T-helper 2 cell treated with Interferon-gamma antibody and Interleukin-4, amounts not matched to agents 100 ng/mL and 5 ng/mL, for 36 hours (primary cell): ENCODE measurements around the gene NPHP4. TPM values are rescaled to one million over a fixed set of nuclear protein-coding genes. Genes with fewer than 3 reads are reported as not detected.

Experiments used
- intact Hi-C: fragments of 100-400 bp; cut with micrococcal nuclease; formaldehyde crosslinking; loops from one replicate; pipeline ENCODE4 v1.15.1; 2023
- total RNA-seq: library from RNA; stranded (reverse); gene quantifications from 2 replicates; pipeline ENCODE4 v1.2.3, GENCODE V29; 2022

Gene NPHP4
- total RNA-seq, 1 donor from 2014 or later: 21.6 TPM

DNA sequence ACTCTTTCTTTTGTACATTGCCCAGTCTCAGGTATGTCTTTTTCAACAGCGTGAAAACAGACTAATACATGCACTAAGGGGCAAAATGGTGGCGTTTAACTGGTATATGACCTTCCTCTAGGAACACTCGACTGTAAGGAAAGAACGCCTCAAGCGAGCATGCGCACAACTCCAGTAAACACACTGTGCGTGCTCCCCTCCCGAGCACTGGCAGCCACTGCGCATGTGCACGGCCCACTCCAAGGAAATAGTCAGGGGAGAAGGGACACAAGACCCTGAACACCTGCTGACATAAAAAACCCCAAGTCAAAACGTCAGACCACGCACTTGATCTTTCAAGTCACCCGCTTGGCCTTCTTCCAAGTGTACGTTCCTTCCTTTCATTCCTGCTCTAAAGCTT lies 173.5 kb downstream of the NPHP4 start:
- intact Hi-C loops: no loop called here

DNA sequence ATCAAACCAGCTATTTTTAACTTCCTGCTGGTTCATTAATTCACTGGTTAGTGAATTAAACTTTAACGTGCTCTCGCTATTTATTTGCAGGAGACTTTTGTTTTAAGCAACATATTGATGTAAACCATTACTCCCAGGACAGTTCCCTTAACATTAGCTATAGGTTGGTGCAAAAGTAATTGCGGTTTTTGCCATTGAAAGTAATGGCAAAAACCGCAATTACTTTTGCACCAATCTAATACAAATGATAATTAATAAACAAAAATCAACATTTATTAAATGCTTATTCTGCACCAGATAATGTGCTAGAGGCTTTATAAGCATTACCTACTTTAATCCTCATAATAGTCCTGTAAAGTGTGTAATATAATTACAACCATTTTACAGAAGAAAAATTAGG lies 176.5 kb downstream of the NPHP4 start:
- intact Hi-C loops: no loop called here

- intact Hi-C loops: no loop called here
These were observed 177.0 kb downstream of the NPHP4 start for GRCh38 chr1:5815211-5815610.

DNA sequence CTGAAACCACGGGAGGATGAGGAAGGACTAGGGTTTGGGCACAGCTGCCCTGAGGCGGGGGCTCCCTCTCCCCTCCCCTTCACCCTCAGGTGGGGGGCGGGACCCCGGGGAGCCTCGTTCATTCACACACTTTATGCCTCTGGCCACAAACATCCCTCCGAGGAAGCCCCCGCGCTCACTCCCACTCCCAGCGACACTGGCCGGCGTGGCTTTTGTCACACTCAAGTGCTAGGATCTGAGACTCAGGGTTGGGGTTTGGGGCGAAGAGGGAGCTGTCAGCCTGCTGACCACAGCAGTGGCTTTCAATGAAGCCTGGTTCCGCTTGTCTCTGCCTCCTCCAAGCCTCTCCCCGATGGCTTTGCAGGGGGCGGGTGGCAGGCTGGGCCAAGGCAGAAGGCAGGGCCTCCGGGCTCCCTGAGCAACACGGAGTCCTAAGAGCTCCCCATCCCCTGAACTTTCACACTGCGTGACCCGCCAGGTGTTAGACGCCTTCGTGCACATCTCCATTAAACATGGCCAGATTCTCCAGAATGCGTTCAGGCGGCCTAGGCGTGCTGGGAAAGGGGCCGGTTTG lies 178.1 kb downstream of the NPHP4 start:
- intact Hi-C loops: no loop called here

- intact Hi-C loops: no loop called here
These were observed 178.7 kb downstream of the NPHP4 start for GRCh38 chr1:5813480-5813879.

Other genes with a start within 250 kb of the NPHP4 start
- gene KCNAB2, start 53.5 kb upstream of the NPHP4 start, total RNA-seq: 321 and 332 TPM in 2 replicates
- 4.5 and 5.3 TPM in 2 replicates for gene CHD5, start 187.9 kb upstream of the NPHP4 start, total RNA-seq
- gene RPL22, start 207.2 kb upstream of the NPHP4 start, total RNA-seq: 435 and 464 TPM in 2 replicates
- gene RNF207, start 213.7 kb upstream of the NPHP4 start, total RNA-seq: 36.3 and 38.1 TPM in 2 replicates
- gene ICMT, start 243.5 kb upstream of the NPHP4 start, total RNA-seq: 60.9 and 64.4 TPM in 2 replicates